Endothelial cell of umbilical vein (primary cell): ENCODE measurements around the gene MUL1. TPM values are rescaled to one million over a fixed set of nuclear protein-coding genes. Genes with fewer than 3 reads are reported as not detected.

Source experiments
- BruUV-seq: library from RNA; stranded (reverse); fragments of 400-500 nt; replicated peaks from 2 replicates; lab custom pipeline; 2021; lab: Mats Ljungman, UMichigan
- CTCF ChIA-PET: fragments of 300-600, 350-600 bp; sonication (Branson Sonifier 250); formaldehyde crosslinking; loops from one replicate; lab custom pipeline; 2021; ENCODE audit warnings: antibody characterized with exemption, inconsistent platforms; lab: Charles Lee
- POLR2A ChIA-PET: fragments of 300-600, 350-600 bp; sonication (Branson Sonifier 250); formaldehyde crosslinking; loops from one replicate; lab custom pipeline; 2021; ENCODE audit warnings: antibody characterized with exemption, inconsistent platforms; lab: Charles Lee
- DNase-seq: peaks from one replicate; pipeline ENCODE4 v3.0.0-alpha.2; 2011; ENCODE audit warnings: low read depth, low spot score
- FAIRE-seq: peaks from 2 replicates; lab custom pipeline; 2011; peaks lifted over from hg19 to GRCh38; lab: Jason Lieb, UNC
- H2AFZ ChIP-seq: 2 replicates; pipeline ENCODE4 v1.6.0; 2012; ENCODE audit warnings: low read depth, low read length, control low read depth, inconsistent platforms
- H3K27ac ChIP-seq: 2 replicates; pipeline ENCODE4 v1.5.1; 2011; ENCODE audit warnings: low read depth, mild to moderate bottlenecking, control low read depth, low read length, moderate library complexity; ENCODE audit not compliant: insufficient read depth
- H3K27me3 ChIP-seq, 2 experiments: 2 replicates each; pipeline versions ENCODE4 v1.6.0 to v1.6.1; 2011; ENCODE audit warnings: low read length in 2 of 2, mixed read lengths in 1 of 2; ENCODE audit not compliant: control insufficient read depth in 2 of 2, insufficient read depth in 2 of 2
- H3K36me3 ChIP-seq, 2 experiments: 2 replicates in 1 of 2; 3 replicates in 1 of 2; pipeline ENCODE4 v1.5.1; 2011; ENCODE audit warnings: low read length in 2 of 2, mild to moderate bottlenecking in 1 of 2, moderate library complexity in 1 of 2; ENCODE audit not compliant: control insufficient read depth in 2 of 2, insufficient read depth in 2 of 2; ENCODE audit errors: extremely low read depth in 1 of 2
- H3K4me1 ChIP-seq: 3 replicates; pipeline ENCODE4 v1.5.1; 2011; ENCODE audit warnings: mild to moderate bottlenecking, low read length; ENCODE audit not compliant: control insufficient read depth, insufficient read depth; ENCODE audit errors: extremely low read depth
- H3K4me2 ChIP-seq: 2 replicates; pipeline ENCODE4 v1.6.1; 2011; ENCODE audit warnings: low read length, control low read depth, mixed read lengths; ENCODE audit not compliant: insufficient read depth
- H3K4me3 ChIP-seq, 3 experiments: fragments of 200-600 bp in 1 of 3; sonication (generic), shearing (Covaris generic) in 1 of 3; replicated peaks in 1 of 3; 2 replicates each; pipeline ENCODE4 v1.5.1; 2011 to 2016; ENCODE audit warnings: control low read depth in 3 of 3, low read length in 3 of 3, mild to moderate bottlenecking in 2 of 3, inconsistent platforms in 1 of 3, low read depth in 1 of 3, moderate library complexity in 1 of 3; ENCODE audit not compliant: insufficient read depth in 1 of 3
- H3K79me2 ChIP-seq: 2 replicates; pipeline ENCODE4 v1.6.0; 2012; ENCODE audit warnings: low read length, inconsistent platforms; ENCODE audit not compliant: control insufficient read depth, insufficient read depth
- H3K9ac ChIP-seq: replicated peaks from 2 replicates; pipeline ENCODE3; 2011; ENCODE audit warnings: low read length, control low read depth; ENCODE audit not compliant: insufficient read depth; ENCODE audit errors: extremely low read depth
- H3K9me1 ChIP-seq: replicated peaks from 3 replicates; pipeline ENCODE4 v1.6.0; 2011; ENCODE audit warnings: mild to moderate bottlenecking, low read length; ENCODE audit not compliant: control insufficient read depth, insufficient read depth; ENCODE audit errors: extremely low read depth
- H3K9me3 ChIP-seq: replicated peaks from 2 replicates; pipeline ENCODE4 v1.5.1; 2012; ENCODE audit warnings: low read length, inconsistent platforms; ENCODE audit not compliant: control insufficient read depth, insufficient read depth
- H4K20me1 ChIP-seq: replicated peaks from 2 replicates; pipeline ENCODE3; 2011; ENCODE audit warnings: mild to moderate bottlenecking, low read length; ENCODE audit not compliant: control insufficient read depth, insufficient read depth; ENCODE audit errors: extremely low read depth
- CTCF ChIP-seq, 2 donors: IDR thresholded peaks; 1 replicate in 1 of 2; 2 replicates in 1 of 2; pipeline ENCODE4 v1.5.1; 2011; ENCODE audit warnings: low read length in 2 of 2, mild to moderate bottlenecking in 2 of 2, moderate library complexity in 2 of 2, control low read depth in 1 of 2, inconsistent platforms in 1 of 2, low read depth in 1 of 2; ENCODE audit not compliant: insufficient read depth in 1 of 2; ENCODE audit errors: extremely low read depth in 1 of 2
- EZH2 ChIP-seq: IDR thresholded peaks from 2 replicates; pipeline ENCODE4 v1.6.1; 2012; ENCODE audit warnings: borderline replicate concordance, low read depth, mild to moderate bottlenecking, moderate library complexity, low read length, inconsistent platforms; ENCODE audit not compliant: severe bottlenecking
- FOS ChIP-seq: IDR thresholded peaks from 2 replicates; pipeline ENCODE4 v1.6.1; 2011; ENCODE audit warnings: mild to moderate bottlenecking, low read length, moderate library complexity, borderline replicate concordance; ENCODE audit not compliant: insufficient read depth
- GATA2 ChIP-seq: IDR thresholded peaks from 2 replicates; pipeline ENCODE4 v1.7.0; 2011; ENCODE audit warnings: low read depth, mild to moderate bottlenecking, moderate library complexity, mixed read lengths, low read length; ENCODE audit not compliant: insufficient read length, insufficient read depth
- JUN ChIP-seq: IDR thresholded peaks from 2 replicates; pipeline ENCODE4 v1.6.1; 2011; ENCODE audit warnings: borderline replicate concordance, low read depth; ENCODE audit not compliant: insufficient read length, insufficient read depth
- MYC ChIP-seq: IDR thresholded peaks from one replicate; pipeline ENCODE4 v1.6.1; 2011; ENCODE audit warnings: mild to moderate bottlenecking, low read depth, low read length
- POLR2A ChIP-seq: IDR thresholded peaks from 2 replicates; pipeline ENCODE4 v1.6.1; 2012; ENCODE audit warnings: low read depth, mild to moderate bottlenecking, control low read depth, low read length
- POLR2AphosphoS5 ChIP-seq: IDR thresholded peaks from 2 replicates; pipeline ENCODE4 v1.6.1; 2012; ENCODE audit warnings: low read depth, mild to moderate bottlenecking, control low read depth, low read length, moderate library complexity; ENCODE audit not compliant: insufficient read depth
- dilution Hi-C: fragments of 300-500 bp; cut with MboI; formaldehyde crosslinking; loops from one replicate; pipeline ENCODE4 v1.15.0; 2019; ENCODE audit warnings: low sequenced_read_pairs; ENCODE audit not compliant: extremely low pct_ligation_motif_present
- intact Hi-C: fragments of 100-400 bp; cut with micrococcal nuclease; formaldehyde crosslinking; loops from one replicate; pipeline ENCODE4 v1.10.0; 2022
- polyA plus RNA-seq, 4 experiments: library from polyadenylated mRNA; depleted of rRNA in 3 of 4; stranded (reverse) in 3 of 4; unstranded in 1 of 4; fragments of >200 nt; gene quantifications; 2 replicates each; pipeline versions ENCODE4 v1.2.1 to v1.2.3, GENCODE V29; 2011 to 2012; ENCODE audit warnings: missing spikeins in 1 of 4
- total RNA-seq: library from RNA; stranded (reverse); gene quantifications from 2 replicates; pipeline ENCODE4 v1.2.3, GENCODE V29; 2021
- TF ChIP-seq, protein P1 (sequence below): IDR thresholded peaks from 2 replicates; pipeline ENCODE4 v1.6.1; 2011; ENCODE audit not compliant: insufficient read depth, insufficient read length

MUL1 gene
- total and polyA plus RNA-seq, 2 donors (not counting 3 experiments of a cell fraction or from before 2014, with no cell fraction given), result 28.3 to 29.5 TPM

DNA sequence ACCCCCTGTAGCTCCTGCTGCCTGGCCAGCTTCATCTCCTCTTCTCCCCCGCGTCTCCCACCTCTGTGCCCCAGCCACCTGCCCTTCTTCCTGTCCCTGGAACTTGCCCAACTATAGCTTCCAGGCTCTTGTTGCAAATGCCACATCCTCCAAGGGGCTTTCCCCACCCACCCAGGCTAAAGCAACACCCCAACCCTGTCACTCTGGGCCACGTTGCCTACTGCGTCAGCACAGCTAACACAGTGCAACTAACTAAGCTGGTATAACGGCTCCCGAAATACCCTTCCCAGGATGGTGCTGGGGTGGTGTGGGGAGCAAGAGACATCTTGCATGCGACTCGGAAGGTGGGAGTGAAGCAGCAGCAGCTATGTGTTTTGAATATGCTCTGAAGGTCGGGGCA is 41.7 kb downstream of the MUL1 start:
- Histone ChIP-seq H3K79me2 (no peaks in the 10 kb centered on the region), H3K36me3 (no peaks in the 10 kb centered on the region), H3K4me2 (no peak overlapping the region), H2AFZ (no peak overlapping the region), H3K27me3 (peaks cover 0 to 2% of the 10 kb centered on the region in 2 experiments), H3K9me3 (no peaks in the 10 kb centered on the region), H3K9ac (no peak overlapping the region), H4K20me1 (no peaks in the 10 kb centered on the region), H3K4me3 (no peak overlapping the region), H3K9me1 (no peaks in the 10 kb centered on the region), H3K4me1 (no peaks in the 10 kb centered on the region), H3K27ac (no peak overlapping the region)
- DNase-seq (no peak), FAIRE-seq (no peak)
- intact Hi-C loops (no loop called here), dilution Hi-C loops (no loop called here)
- BruUV-seq, result no TSS peak
- POLR2A ChIA-PET, result no interaction called here
- CTCF ChIA-PET, result interaction anchor here (1.0 to 1.1 kb wide), 3 partner anchors 8 to 28 kb away, joined by 3 read pairs; no protein-coding TSS in a partner anchor
- TF ChIP-seq POLR2A, result no peak
- no peak for TF ChIP-seq CTCF (IDR thresholded peaks at IDR 0.05; ENCODE audit: extremely low read depth in 1 of 2, insufficient read depth in 1 of 2, low read depth in 1 of 2, low read length in 2 of 2)
- no peak for TF ChIP-seq POLR2AphosphoS5

DNA sequence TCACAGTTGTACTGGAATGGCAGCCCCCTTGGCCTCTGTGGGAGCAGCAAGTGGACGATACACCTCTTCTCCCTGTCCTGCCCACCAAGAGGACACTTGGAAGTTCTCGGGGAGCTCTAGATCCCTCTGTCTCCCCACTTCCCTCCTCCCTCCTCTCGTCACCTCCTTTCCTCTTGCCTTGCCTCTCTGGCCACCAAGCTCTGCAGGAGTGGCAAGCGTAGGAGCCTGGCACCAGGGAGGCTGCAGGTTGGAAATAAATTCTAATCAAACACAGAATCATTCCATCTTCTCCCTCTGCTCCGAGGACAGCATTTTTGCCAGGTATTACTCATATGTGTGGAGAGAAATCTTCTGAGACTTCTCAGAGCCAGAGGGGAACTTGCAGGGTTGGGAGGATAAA is 42.8 kb downstream of the MUL1 start:
- Histone ChIP-seq H3K36me3 (no peaks in the 10 kb centered on the region), H3K4me3 (no peak overlapping the region), H3K9ac (no peak overlapping the region), H3K9me1 (no peaks in the 10 kb centered on the region), H3K4me2 (no peak overlapping the region), H3K27ac (no peak overlapping the region), H3K79me2 (no peaks in the 10 kb centered on the region), H3K9me3 (no peaks in the 10 kb centered on the region), H3K27me3 (peaks cover 0 to 2% of the 10 kb centered on the region in 2 experiments), H3K4me1 (no peaks in the 10 kb centered on the region), H2AFZ (no peak overlapping the region), H4K20me1 (no peaks in the 10 kb centered on the region)
- TF ChIP-seq CTCF (IDR thresholded peaks at IDR 0.05; ENCODE audit: extremely low read depth in 1 of 2, insufficient read depth in 1 of 2, low read depth in 1 of 2, low read length in 2 of 2) (no peak), FOS (no peak), MYC (no peak), POLR2A (no peak), EZH2 (no peak), JUN (no peak), POLR2AphosphoS5 (no peak), GATA2 (no peak)
- TF ChIP-seq, protein P1, sequence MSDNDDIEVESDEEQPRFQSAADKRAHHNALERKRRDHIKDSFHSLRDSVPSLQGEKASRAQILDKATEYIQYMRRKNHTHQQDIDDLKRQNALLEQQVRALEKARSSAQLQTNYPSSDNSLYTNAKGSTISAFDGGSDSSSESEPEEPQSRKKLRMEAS, result no peak
- ChIA-PET CTCF (interaction anchor here (0.5 to 1.0 kb wide), 2 partner anchors 9 to 118 kb away, joined by 3 read pairs; no protein-coding TSS in a partner anchor), POLR2A (no interaction called here)
- intact Hi-C loops, result no loop called here
- DNase-seq (no peak), FAIRE-seq (no peak)
- dilution Hi-C loops, result no loop called here
- BruUV-seq, result no TSS peak
